ENCODE data around the gene B3GLCT.

DNA sequence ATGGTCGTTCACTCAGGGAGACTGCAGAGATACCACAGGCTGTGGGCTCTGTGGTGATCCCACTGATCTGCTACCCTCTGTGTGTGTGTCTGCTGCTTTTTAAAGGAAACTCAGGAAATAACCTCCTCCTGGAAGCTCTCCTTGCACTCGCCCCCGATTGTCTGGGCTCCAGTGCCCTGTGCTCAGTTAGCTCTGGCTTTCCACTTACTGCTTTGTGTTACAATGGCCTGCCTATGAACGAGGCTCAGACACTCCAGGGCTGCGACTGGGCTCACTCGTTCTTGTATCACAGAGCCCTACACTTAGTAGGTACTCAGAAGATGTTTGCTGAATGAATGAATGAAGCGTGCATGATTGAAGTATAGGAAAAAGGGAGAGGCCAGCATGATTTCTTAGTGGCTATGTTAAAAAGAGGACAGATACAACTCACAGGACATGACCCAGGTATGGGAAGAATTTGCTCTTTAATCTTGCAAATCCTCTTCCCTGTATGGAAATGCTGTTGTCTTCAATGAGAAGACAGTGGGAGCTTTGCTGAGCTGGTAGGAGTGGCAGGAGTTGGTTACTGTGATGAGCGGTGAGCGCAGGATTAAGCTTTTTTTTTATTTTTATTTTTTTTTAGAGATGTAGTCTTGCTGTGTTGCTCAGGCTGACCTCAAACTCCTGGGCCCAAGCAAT is 26.4 kb downstream of the B3GLCT start:
- TF ChIP-seq, protein P1, sequence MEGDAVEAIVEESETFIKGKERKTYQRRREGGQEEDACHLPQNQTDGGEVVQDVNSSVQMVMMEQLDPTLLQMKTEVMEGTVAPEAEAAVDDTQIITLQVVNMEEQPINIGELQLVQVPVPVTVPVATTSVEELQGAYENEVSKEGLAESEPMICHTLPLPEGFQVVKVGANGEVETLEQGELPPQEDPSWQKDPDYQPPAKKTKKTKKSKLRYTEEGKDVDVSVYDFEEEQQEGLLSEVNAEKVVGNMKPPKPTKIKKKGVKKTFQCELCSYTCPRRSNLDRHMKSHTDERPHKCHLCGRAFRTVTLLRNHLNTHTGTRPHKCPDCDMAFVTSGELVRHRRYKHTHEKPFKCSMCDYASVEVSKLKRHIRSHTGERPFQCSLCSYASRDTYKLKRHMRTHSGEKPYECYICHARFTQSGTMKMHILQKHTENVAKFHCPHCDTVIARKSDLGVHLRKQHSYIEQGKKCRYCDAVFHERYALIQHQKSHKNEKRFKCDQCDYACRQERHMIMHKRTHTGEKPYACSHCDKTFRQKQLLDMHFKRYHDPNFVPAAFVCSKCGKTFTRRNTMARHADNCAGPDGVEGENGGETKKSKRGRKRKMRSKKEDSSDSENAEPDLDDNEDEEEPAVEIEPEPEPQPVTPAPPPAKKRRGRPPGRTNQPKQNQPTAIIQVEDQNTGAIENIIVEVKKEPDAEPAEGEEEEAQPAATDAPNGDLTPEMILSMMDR (IDR thresholded peaks at IDR 0.05): no peak
- no peak for TF ChIP-seq POLR2A (IDR thresholded peaks at IDR 0.05)
